ENCODE results near the gene NDUFAF2. TPM values are rescaled to one million over a fixed set of nuclear protein-coding genes. Genes with fewer than 3 reads are reported as not detected.

NDUFAF2 gene
- total and polyA plus RNA-seq, 2 of the 8 experiments (the other 6 are each of a cell fraction or from before 2014, with no cell fraction given) = 10.7 to 46.5 TPM

DNA sequence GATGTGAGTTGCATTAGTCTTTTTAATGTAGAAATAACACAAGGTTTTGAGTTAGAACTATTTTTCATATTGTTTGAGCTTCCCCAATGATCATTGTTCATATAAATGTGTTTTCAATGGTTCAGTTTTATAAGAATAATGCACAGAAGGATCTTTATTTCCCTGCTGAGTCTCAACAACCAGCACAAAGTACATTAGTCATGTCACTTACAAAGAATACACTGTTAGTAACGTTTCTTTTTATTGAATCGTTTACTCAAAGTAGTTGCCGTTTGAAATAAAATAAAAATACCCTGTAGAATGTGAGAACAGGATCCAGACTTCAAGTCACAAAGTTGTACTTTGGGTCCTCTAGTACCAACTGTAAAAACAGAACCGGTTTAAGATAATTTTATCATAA lies 41.6 kb upstream of the NDUFAF2 start:
- CTCF ChIA-PET (ENCODE audit: partially characterized antibody) = no interaction called here
- WGBS, 2 experiments (ENCODE audit: extremely low coverage in 1 of 2, insufficient coverage in 1 of 2, insufficient read length in 1 of 2, insufficient replicate concordance in 2 of 2, low coverage in 1 of 2, low lambda C conversion rate in 2 of 2, missing lambda C conversion rate in 1 of 2) = 90% methylated on average over 4 of the region's 4 CpGs; no CpG with 5 or more reads in 1 of the 2 experiments
- H2BK15ac ChIP-seq (ENCODE audit: low read length) = no peak overlapping the region

More for the DNA sequence above, 41.6 kb upstream of the NDUFAF2 start:
- Histone ChIP-seq H2BK20ac (ENCODE audit: low read length) (no peak overlapping the region), H4K5ac (ENCODE audit: insufficient read length, low read depth, low read length) (no peak overlapping the region), H3K9me3 (ENCODE audit: insufficient read depth in 2 of 2, low read depth in 1 of 2, low read length in 1 of 2) (no peaks in the 10 kb centered on the region), H3K27me3 (replicated peaks in 1 of 4; ENCODE audit: control insufficient read depth in 3 of 4, extremely low read depth in 1 of 4, insufficient read depth in 3 of 4, low read length in 3 of 4) (no peaks in the 10 kb centered on the region), H3K36me3 (ENCODE audit: control insufficient read depth in 2 of 4, insufficient read depth in 4 of 4, low read length in 3 of 4) (peaks cover 0 to 5% (median 1%) of the 10 kb centered on the region in 4 experiments; a peak in 3 of 8 replicates), H4K91ac (replicated peaks; ENCODE audit: insufficient read length, low read length) (no peak overlapping the region), H3K14ac (ENCODE audit: insufficient read length) (no peak overlapping the region), H3K9ac (replicated peaks in 1 of 4; ENCODE audit: extremely low read depth in 1 of 4, low read depth in 3 of 4, low read length in 3 of 4) (no peak overlapping the region), H3K4me3 (ENCODE audit: extremely low read depth in 1 of 4, insufficient read depth in 2 of 4, low read depth in 3 of 4, low read length in 4 of 4) (no peak overlapping the region), H3K4ac (replicated peaks; ENCODE audit: insufficient read length, low read depth, low read length) (no peak overlapping the region), H3K18ac (ENCODE audit: extremely low read depth, low read length) (no peak overlapping the region), H4K20me1 (replicated peaks in 1 of 2; ENCODE audit: control insufficient read depth in 1 of 2, insufficient read depth in 2 of 2, low read length in 2 of 2) (no peaks in the 10 kb centered on the region), H3K4me2 (ENCODE audit: insufficient read depth in 1 of 2, low read depth in 2 of 2, low read length in 2 of 2) (no peak overlapping the region), H2AFZ (ENCODE audit: low read length) (no peak overlapping the region), H2BK120ac (replicated peaks; ENCODE audit: low read depth, low read length) (no peak overlapping the region), H3K79me1 (ENCODE audit: low read depth, low read length) (no peaks in the 10 kb centered on the region), H3K27ac (ENCODE audit: low read depth, low read length) (no peak overlapping the region), H2BK12ac (ENCODE audit: low read depth, low read length) (no peak overlapping the region), H3K23ac (ENCODE audit: insufficient read length) (no peak overlapping the region), H2BK5ac (ENCODE audit: low read depth, low read length) (no peak overlapping the region), H3K79me2 (ENCODE audit: control insufficient read depth in 1 of 2, insufficient read depth in 2 of 2, low read length in 2 of 2) (no peaks in the 10 kb centered on the region), H3K23me2 (ENCODE audit: low read depth, low read length) (no peaks in the 10 kb centered on the region; the same call in 1 of the 2 replicates), H3K56ac (replicated peaks; ENCODE audit: insufficient read length, low read depth, low read length) (no peak overlapping the region), H2AK5ac (ENCODE audit: low read depth, low read length) (no peak overlapping the region), H4K8ac (ENCODE audit: extremely low read depth, insufficient read depth, low read length) (no peak overlapping the region), H3K4me1 (replicated peaks in 1 of 4; ENCODE audit: control insufficient read depth in 3 of 4, insufficient read depth in 4 of 4, low read length in 3 of 4) (peaks cover 0 to 4% (median 0%) of the 10 kb centered on the region in 4 experiments; a peak in 2 of 7 replicates)
- POLR2A ChIA-PET (ENCODE audit: partially characterized antibody) = no interaction called here
- TF ChIP-seq SP4 (IDR thresholded peaks at IDR 0.05; ENCODE audit: low read length) = no peak
- no peak for TF ChIP-seq CBX5 (IDR thresholded peaks at IDR 0.05; ENCODE audit: low read depth, low read length)
- no peak for TF ChIP-seq BACH1 (IDR thresholded peaks at IDR 0.05; ENCODE audit: low read length)
- TF ChIP-seq BRCA1 (IDR thresholded peaks at IDR 0.05; ENCODE audit: low read depth, low read length) = no peak
- TF ChIP-seq SIRT6 (IDR thresholded peaks at IDR 0.05; ENCODE audit: low read length) = no peak
- no peak for TF ChIP-seq SAP30 (IDR thresholded peaks at IDR 0.05; ENCODE audit: insufficient read depth, insufficient replicate concordance, low read length)
- no peak for TF ChIP-seq CTBP2 (IDR thresholded peaks at IDR 0.05; ENCODE audit: borderline replicate concordance, insufficient read depth, insufficient read length, low read length)
- no peak for TF ChIP-seq KDM1A (IDR thresholded peaks at IDR 0.05; ENCODE audit: borderline replicate concordance, low read length)
- TF ChIP-seq EGR1 (IDR thresholded peaks at IDR 0.05; ENCODE audit: borderline replicate concordance, low read depth, low read length) = no peak
- FAIRE-seq (no peak), DNase-seq (ENCODE audit: low read depth in 1 of 2, low spot score in 2 of 2) (no peak)
